Activated CD8-positive, alpha-beta memory T cell treated with anti-CD3 and anti-CD28 coated beads, Interleukin-2, amount 50 U/mL, for 24 hours (primary cell): Measurements from ENCODE around the gene MYOF.
"Not testable (repeated sequence)": the region's sequence is repeated elsewhere in the genome, so short reads cannot be mapped to it uniquely, and the experiment has no call there.

Experiments
- DNase-seq: peaks from one replicate; pipeline ENCODE4 v3.0.0-alpha.2; 2020; ENCODE audit errors: extremely low read depth

MYOF gene

GRCh38 chr10:93454146-93454545 is 28.0 kb downstream of the MYOF start:
- no peak for DNase-seq

- no peak for DNase-seq
These were observed 30.0 kb downstream of the MYOF start for GRCh38 chr10:93452143-93452542.

- no peak for DNase-seq
These were observed 30.7 kb downstream of the MYOF start for GRCh38 chr10:93451244-93451947.

GRCh38 chr10:93447970-93448369 is 34.2 kb downstream of the MYOF start:
- no peak for DNase-seq

DNA sequence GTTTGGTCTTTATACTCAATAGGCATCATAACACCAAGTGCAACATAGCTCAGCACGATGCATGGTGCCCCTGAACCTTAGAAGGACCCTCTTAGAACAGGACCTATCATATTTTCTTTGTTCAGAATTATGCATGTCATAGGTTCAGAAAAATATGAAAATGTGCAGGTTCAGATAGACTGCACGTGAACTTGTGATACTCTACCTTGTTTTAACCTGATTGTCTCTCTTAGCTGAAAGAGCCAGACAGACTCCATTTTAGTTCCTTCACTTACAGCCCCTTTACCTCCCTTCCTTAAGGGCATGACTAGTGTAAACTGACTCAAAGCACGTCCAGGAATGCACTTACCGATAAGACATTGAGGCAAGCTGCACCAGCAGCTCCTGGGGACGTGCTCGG is 35.1 kb downstream of the MYOF start:
- no peak for DNase-seq

GRCh38 chr10:93445978-93446720 is 36.0 kb downstream of the MYOF start:
- no peak for DNase-seq

- no peak for DNase-seq
These were observed 36.8 kb downstream of the MYOF start for GRCh38 chr10:93445097-93445960.

DNA sequence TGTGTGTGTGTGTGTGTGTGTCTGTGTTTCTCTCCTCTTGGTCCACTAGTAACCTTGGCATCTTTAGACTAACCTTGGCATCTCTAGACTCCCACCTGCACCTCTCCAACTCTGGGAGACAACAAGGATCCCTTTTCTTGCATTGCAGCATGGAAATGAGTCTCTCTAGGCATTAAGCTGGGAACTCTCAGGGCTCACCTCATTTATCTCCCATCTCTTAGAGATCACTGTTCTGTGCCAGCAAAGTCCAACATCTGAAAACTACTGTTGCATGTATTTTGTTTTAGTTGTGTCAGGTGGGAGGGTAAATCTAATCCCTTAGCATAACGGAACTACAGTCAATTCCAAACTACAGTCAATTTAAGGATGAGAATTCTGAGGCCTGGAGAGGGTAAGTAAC is 38.7 kb downstream of the MYOF start:
- no peak for DNase-seq

GRCh38 chr10:93442721-93443120 is 39.4 kb downstream of the MYOF start:
- not testable (repeated sequence) for DNase-seq

DNA sequence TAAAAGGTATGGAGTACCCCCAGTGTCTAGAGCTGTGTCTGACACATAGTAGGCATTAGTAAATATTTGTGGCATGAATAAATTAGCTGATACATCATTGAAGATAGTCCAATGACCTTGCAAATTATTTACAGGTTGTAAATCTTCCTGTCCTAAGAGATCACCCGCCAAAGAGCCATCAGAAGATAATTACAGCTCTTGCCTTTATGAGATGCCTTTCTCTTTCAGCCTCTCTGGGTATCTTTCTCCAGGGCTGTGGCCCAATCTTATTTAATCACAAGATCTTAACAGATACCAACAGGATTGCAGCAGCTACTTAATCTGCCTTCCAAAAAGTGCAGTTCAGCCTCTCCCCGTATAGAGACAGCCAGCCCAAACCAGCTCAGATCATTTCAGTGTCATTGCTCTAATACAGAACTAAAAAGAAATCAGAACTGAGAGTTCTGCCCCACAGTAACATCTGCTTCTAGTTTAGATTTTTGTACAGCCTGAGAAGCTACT is 41.5 kb downstream of the MYOF start:
- DNase-seq = no peak

GRCh38 chr10:93438613-93439253 is 43.4 kb downstream of the MYOF start:
- DNase-seq = no peak

DNA sequence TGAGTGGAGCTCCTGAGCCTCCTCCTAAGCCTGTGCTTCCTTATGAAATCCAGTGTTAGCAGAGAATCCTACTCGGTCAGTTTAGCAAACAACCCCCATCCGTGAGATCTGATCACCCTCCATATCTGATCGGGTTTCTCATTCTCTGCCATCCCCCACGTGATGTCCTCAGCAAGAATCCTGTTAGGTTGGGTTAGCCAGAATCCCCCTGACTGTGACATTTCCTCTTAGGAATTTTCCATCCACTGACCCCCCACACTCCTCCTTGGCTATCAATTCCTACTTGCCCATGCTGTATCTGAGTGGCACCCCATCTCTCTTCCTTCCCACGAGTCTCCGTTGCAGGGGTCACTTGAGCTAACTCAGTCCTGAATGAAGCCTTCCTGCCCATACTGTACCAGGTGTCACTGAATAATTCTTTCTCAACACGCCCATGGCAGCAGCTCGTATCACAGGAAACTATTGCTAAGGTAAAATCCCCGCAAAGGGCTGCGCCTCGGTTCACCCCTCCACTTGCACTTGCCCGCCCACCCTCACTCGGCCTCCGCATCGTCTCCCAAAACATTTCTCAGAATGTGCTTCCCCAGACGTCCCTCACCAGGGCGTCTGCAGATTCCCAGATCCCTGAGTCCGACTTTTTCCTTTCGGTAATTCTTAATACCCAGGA is 44.1 kb downstream of the MYOF start:
- no peak for DNase-seq

GRCh38 chr10:93437086-93437945 is 44.8 kb downstream of the MYOF start:
- no peak for DNase-seq

GRCh38 chr10:93436591-93437085 is 45.5 kb downstream of the MYOF start:
- DNase-seq = no peak

GRCh38 chr10:93435621-93436397 is 46.3 kb downstream of the MYOF start:
- DNase-seq = no peak

DNA sequence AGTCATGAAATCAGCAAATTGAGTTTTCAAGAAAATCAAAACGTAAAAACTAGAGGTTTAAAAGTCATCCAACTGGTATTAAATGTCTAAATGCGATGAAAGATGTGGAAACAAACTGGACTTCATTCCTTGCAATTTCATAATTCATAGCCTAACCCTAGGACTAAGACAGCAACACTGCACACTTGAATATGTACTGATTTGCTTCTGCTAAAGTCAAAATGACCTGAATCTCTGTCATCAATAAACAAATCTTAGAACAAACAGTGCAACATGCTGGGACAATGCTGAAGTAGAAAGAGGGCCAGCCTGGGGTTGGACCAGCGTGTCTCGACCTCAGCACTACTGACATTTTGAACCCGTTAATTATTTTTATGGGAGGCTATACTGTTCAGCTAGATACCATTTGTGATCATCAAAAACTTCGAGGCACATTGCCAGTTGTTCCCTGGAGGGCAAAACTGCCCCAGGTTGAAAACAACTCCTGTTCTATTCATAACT is 47.1 kb downstream of the MYOF start:
- DNase-seq = no peak

DNA sequence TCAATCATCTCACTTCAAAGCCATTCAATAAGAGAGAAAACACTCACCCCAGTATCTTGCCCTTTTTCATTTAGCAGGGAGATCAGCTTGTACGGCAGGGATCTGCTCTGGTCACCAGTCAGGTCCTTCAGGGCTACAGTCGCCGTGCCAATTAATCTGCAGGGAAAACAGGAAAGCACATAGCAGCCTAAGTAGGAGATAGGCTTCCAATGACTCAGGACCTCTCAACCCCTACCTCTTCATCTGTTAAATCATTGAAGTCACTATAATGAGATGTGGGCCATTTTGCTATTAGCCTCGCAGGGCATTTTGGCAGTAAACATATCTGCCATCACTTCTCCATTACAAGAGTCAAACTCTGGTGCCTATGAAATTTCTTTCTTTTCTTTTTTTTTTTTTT is 50.8 kb downstream of the MYOF start:
- DNase-seq = no peak

- no peak for DNase-seq
These were observed 56.3 kb downstream of the MYOF start for GRCh38 chr10:93425861-93426260.

- no peak for DNase-seq
These were observed 60.0 kb downstream of the MYOF start for GRCh38 chr10:93422118-93422517.
